ENCODE data around the gene HACL1.

Gene HACL1

DNA sequence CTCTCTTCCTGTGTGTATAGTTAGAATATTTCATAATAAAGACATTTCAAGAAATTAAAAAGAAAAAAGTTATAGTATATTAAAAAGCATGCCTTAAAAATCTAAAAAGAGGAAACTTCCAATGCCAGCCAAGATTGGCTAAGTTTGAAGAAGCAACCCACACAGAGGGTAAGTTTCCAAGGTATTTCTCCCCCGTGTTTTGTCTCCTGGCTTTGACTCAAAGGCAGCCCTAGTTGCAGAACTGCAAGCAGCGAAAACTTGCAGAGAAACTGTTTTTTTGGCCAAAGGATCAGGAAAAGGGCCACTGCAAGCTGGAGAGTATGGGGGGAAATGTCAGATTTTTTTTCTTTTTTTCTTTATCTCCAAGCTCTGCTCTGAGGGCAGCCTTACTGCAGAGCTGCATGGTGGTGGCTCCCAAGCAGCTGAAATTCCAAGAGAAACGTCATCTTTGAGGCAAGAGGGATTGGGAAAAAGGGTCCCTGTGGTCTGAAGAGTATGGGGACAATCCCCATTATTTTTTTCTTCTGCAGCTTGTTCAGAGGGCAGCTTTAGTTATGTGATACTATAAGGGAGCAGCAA, 23.0 kb downstream of the HACL1 start:
- H3K9me3 ChIP-seq (ENCODE audit: control insufficient read depth, insufficient read depth, low read length): no peaks in the 10 kb centered on the region
- H3K36me3 ChIP-seq (ENCODE audit: insufficient read depth, low read length): peaks cover 5% of the 10 kb centered on the region; the same call in 1 of the 2 replicates
- no peaks in the 10 kb centered on the region for H3K4me1 ChIP-seq (ENCODE audit: insufficient read depth, low read length)
- H3K9ac ChIP-seq (ENCODE audit: low read depth, low read length): no peak overlapping the region

DNA sequence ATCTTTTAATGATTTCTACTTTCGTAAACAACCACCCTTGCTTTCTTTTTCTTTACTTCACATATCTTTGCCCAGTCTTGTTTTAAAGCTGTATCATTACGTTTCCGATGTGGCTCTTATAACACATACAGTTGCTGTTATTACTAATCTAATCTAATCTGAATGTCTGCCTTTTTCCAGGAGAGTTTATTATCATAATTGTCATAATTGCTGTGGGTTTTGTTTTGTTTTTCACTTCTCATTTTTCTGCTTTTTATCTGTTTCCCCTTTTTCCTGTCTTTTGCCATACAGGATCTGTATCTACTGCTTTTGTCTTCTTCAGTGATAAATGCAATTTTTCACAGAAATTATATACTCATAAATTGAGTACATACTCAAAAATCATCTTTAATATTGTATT, 24.9 kb downstream of the HACL1 start:
- Histone ChIP-seq H3K36me3 (ENCODE audit: insufficient read depth, low read length) (peaks cover 5% of the 10 kb centered on the region; the same call in 1 of the 2 replicates), H3K4me1 (ENCODE audit: insufficient read depth, low read length) (no peaks in the 10 kb centered on the region), H3K9me3 (ENCODE audit: control insufficient read depth, insufficient read depth, low read length) (no peaks in the 10 kb centered on the region), H3K9ac (ENCODE audit: low read depth, low read length) (no peak overlapping the region)

DNA sequence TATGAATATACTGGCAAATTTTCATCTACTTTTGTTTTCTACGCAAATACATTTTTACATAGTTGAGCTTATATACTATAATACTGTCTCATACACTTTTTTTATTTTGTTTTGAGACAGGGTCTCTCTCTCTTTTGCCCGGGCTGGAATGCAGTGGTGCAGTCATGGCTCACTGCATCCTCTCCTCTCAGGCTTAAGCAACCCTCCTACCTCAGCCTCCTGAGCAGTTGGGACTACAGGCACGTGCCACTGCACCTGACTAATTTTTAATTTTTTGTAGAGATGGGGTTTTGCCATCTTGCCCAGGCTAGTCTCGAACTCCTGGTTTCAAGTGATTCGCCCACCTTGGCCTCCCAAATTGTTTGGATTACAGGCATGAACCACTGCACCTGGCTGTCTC, 25.9 kb downstream of the HACL1 start:
- H3K36me3 ChIP-seq (ENCODE audit: insufficient read depth, low read length): peaks cover 5% of the 10 kb centered on the region; the same call in 1 of the 2 replicates
- no peak overlapping the region for H3K9ac ChIP-seq (ENCODE audit: low read depth, low read length)

DNA sequence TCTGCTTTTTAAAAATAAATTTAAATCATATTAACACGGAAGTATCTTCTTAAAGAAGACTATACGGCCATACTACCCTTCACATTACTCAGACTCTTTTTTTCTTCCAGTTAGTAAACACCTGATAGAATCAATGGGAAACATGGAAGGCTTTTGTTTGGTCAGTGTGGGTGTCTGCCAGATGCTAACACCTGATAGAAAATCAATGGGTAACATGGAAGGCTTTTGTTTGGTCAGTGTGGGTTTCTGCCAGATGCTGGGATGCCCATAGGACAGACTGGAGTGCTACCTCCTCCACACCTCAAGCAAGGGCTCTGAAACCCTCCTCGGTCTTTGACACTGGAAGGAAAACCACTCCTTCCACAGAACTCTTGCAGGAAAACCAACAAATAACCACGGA, 29.2 kb downstream of the HACL1 start:
- Histone ChIP-seq H3K9ac (ENCODE audit: low read depth, low read length) (no peak overlapping the region), H3K36me3 (ENCODE audit: insufficient read depth, low read length) (peaks cover 8% of the 10 kb centered on the region), H3K4me1 (ENCODE audit: insufficient read depth, low read length) (no peaks in the 10 kb centered on the region), H3K9me3 (ENCODE audit: control insufficient read depth, insufficient read depth, low read length) (no peaks in the 10 kb centered on the region)

More for the DNA sequence above, 25.9 kb downstream of the HACL1 start:
- Histone ChIP-seq H3K9me3 (ENCODE audit: control insufficient read depth, insufficient read depth, low read length) (no peaks in the 10 kb centered on the region), H3K4me1 (ENCODE audit: insufficient read depth, low read length) (no peaks in the 10 kb centered on the region)

DNA sequence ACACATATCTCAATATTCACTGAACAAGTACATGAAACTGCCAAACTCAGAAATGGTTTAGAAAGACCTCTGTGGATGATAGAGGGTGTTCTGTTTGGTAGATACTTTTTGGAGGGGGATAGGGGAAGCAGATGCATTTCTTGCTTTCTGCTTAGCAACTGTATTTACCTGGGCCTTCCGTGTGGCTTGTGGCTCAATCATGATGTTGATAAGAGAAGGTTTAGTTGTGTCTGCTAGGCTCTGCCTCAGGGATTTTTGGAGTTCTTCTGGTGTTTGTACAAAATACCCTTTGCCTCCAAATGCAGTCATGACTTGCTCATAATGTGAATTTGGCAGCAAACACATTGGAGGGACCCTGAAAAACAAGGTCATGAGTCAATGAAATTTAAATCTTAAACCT, 38.2 kb downstream of the HACL1 start:
- H3K9ac ChIP-seq (ENCODE audit: low read depth, low read length): no peak overlapping the region
- peaks cover 7% of the 10 kb centered on the region for H3K36me3 ChIP-seq (ENCODE audit: insufficient read depth, low read length)
- H3K9me3 ChIP-seq (ENCODE audit: control insufficient read depth, insufficient read depth, low read length): no peaks in the 10 kb centered on the region
- H3K4me1 ChIP-seq (ENCODE audit: insufficient read depth, low read length): no peaks in the 10 kb centered on the region

DNA sequence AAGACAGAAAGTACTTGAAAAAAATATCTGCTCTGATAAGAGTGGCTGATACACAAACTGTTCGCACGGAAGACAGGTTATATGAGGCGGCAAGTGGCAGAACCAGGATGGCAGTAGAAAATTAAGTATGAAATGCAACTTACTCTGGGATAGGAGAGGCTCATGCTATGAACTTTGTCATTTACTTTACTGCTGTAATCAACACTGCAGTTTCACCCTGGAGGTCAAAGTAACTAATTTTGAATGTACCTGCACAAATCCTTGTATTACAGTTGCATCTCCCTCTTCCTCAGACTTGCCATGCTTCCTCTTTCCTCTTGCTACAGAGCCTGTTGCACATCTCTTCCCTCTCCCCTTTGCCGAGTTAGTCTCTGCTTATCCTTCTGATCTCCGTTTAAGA, 38.8 kb downstream of the HACL1 start:
- H3K36me3 ChIP-seq (ENCODE audit: insufficient read depth, low read length): peaks cover 3% of the 10 kb centered on the region; the same call in 1 of the 2 replicates
- no peaks in the 10 kb centered on the region for H3K4me1 ChIP-seq (ENCODE audit: insufficient read depth, low read length)

DNA sequence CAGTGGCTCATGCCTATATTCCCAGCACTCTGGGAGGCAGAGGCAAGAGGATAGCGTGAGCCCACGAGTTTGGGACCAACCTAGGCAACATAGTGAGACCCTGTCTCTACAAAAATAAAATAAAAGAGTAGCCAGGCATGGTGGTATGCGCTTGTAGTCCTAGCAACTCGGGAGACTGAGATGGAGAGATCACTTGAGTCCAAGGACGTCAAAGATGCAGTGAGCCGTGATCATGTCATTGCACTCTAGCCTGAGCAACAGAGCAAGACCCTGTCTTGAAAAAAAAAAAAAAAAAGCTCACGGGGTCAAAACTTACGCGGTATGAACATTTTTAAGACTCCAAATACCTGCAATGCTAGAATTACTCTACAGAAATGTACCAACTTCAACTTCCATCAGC, 42.8 kb downstream of the HACL1 start:
- no peaks in the 10 kb centered on the region for H3K9me3 ChIP-seq (ENCODE audit: control insufficient read depth, insufficient read depth, low read length)
- H3K36me3 ChIP-seq (ENCODE audit: insufficient read depth, low read length): no peaks in the 10 kb centered on the region; the same call in 1 of the 2 replicates
- H3K9ac ChIP-seq (ENCODE audit: low read depth, low read length): no peak overlapping the region
- H3K4me1 ChIP-seq (ENCODE audit: insufficient read depth, low read length): no peaks in the 10 kb centered on the region

More for the DNA sequence above, 38.8 kb downstream of the HACL1 start:
- Histone ChIP-seq H3K9me3 (ENCODE audit: control insufficient read depth, insufficient read depth, low read length) (no peaks in the 10 kb centered on the region), H3K9ac (ENCODE audit: low read depth, low read length) (no peak overlapping the region)

DNA sequence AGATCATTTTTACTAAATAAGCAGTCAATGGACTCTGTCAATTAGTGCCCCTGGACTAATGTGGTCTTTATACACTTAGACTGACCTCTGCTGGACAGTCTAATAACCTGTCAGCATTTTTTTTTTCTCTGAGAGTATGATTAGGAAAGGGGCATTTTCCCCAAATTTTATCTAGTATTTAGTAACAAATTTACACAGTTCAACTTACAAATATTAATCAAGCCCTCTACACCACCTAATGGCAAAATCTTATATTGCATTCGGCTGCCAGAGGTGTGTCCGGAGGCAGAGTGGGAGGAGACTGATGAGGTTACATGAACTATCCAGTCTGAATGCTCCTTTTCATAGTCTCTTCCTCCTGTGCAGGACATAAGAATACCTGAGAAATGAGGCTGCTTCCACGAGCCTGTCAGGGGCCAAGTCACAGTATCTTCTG, 43.8 kb downstream of the HACL1 start:
- Histone ChIP-seq H3K9me3 (ENCODE audit: control insufficient read depth, insufficient read depth, low read length) (no peaks in the 10 kb centered on the region), H3K4me1 (ENCODE audit: insufficient read depth, low read length) (no peaks in the 10 kb centered on the region), H3K36me3 (ENCODE audit: insufficient read depth, low read length) (no peaks in the 10 kb centered on the region; the same call in 1 of the 2 replicates), H3K9ac (ENCODE audit: low read depth, low read length) (no peak overlapping the region)

DNA sequence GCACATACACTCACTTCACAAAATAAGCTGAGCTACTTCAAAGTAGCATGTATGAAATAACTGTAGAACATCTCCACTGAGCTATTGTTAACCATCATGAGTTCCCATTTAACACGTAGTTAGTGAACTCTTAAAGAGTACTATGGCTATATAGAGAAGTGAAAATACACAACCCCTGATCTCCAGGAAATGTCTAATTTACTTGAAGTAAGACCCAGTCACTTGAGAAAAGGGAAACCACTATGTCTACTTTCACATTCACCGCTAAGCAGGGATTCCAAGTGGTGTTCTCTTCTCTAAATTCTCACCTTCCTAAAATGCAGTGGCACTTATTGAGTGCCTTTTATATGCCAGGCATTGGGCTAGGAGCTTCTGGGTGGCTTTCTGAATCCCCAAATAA, 44.9 kb downstream of the HACL1 start:
- no peaks in the 10 kb centered on the region for H3K9me3 ChIP-seq (ENCODE audit: control insufficient read depth, insufficient read depth, low read length)
- H3K36me3 ChIP-seq (ENCODE audit: insufficient read depth, low read length): no peaks in the 10 kb centered on the region; the same call in 1 of the 2 replicates
- H3K4me1 ChIP-seq (ENCODE audit: insufficient read depth, low read length): no peaks in the 10 kb centered on the region
- no peak overlapping the region for H3K9ac ChIP-seq (ENCODE audit: low read depth, low read length)

DNA sequence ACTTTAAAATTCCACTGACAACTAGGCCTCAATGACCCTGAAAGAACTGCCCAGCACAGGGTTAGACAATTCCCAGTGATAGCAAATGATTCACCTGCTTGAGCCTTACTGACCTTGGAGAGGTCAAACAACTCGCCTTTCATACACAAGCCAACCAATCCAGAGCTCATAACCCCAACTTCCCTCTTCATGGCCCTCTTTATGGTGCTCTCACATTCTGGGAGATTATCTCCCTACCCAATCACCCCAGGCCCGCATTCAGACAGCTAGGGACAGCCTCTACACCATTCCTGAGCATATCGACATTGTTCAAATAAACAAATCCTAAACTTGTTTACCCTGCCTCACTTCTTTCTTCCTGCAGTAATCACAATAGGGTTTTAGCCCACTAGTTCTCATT, 47.6 kb downstream of the HACL1 start:
- Histone ChIP-seq H3K4me1 (ENCODE audit: insufficient read depth, low read length) (no peaks in the 10 kb centered on the region), H3K36me3 (ENCODE audit: insufficient read depth, low read length) (no peaks in the 10 kb centered on the region; the same call in 1 of the 2 replicates)

DNA sequence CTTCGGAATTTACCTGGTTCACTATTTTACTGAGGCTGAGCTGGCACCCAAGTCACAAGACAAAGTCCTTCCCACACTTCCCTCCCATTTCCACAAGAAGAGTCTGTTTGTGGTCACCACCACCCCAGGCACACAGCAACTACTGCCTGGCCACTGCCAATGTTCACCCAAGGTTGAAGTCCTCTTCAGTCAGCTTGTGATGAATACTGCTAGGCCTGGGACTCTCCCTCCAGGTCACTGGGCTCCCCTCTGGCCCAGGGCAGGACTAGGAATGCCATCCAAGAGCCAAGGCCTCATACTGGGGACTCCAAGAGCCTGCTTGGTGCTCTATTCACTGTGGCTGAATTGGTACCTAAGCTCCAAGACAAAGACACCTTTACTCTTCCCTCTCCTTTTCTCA, 49.5 kb downstream of the HACL1 start:
- Histone ChIP-seq H3K4me1 (ENCODE audit: insufficient read depth, low read length) (no peaks in the 10 kb centered on the region), H3K9ac (ENCODE audit: low read depth, low read length) (no peak overlapping the region), H3K9me3 (ENCODE audit: control insufficient read depth, insufficient read depth, low read length) (no peaks in the 10 kb centered on the region), H3K36me3 (ENCODE audit: insufficient read depth, low read length) (no peaks in the 10 kb centered on the region; the same call in 1 of the 2 replicates)

More for the DNA sequence above, 47.6 kb downstream of the HACL1 start:
- Histone ChIP-seq H3K9ac (ENCODE audit: low read depth, low read length) (no peak overlapping the region), H3K9me3 (ENCODE audit: control insufficient read depth, insufficient read depth, low read length) (no peaks in the 10 kb centered on the region)

DNA sequence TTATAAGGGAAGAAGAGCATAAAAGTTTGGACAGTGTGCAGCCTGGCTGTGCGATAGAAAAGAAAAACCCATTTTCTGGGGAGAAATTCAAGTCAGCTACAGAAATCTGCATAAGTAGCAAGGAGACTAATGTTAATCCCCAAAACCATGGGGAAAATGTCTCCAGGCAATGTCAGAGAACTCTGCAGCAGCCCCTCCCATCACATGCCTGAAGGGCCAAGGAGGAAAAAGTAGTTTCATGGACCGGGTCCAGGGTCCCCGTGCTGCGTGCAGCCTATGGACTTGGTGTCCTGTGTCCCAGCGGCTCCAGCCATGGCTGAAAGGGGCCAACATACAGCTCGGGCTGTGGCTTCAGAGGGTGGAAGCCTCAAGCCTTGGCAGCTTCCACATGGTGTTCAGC, 51.5 kb downstream of the HACL1 start:
- Histone ChIP-seq H3K9ac (ENCODE audit: low read depth, low read length) (no peak overlapping the region), H3K9me3 (ENCODE audit: control insufficient read depth, insufficient read depth, low read length) (no peaks in the 10 kb centered on the region), H3K36me3 (ENCODE audit: insufficient read depth, low read length) (no peaks in the 10 kb centered on the region), H3K4me1 (ENCODE audit: insufficient read depth, low read length) (no peaks in the 10 kb centered on the region)

DNA sequence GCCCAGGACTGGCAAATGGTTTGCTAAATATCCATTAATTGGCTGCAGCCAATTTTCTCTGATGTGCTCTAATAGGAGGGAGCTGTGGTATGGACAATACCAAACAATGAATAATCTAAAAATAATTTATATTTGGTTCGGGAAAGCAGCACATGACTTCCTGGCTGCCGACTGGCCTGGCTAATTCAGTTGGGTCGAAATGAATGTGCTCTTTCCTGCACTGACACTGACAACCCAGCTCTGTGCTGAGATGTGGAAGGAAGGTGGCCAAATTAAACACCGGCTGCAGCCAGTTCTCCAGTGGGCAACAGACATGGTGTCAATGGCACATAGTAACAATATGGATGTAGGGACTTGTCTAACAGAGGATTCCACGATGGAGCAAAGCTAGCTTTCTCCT, 58.8 kb downstream of the HACL1 start:
- Histone ChIP-seq H3K9me3 (ENCODE audit: control insufficient read depth, insufficient read depth, low read length) (no peaks in the 10 kb centered on the region), H3K9ac (ENCODE audit: low read depth, low read length) (no peak overlapping the region), H3K36me3 (ENCODE audit: insufficient read depth, low read length) (no peaks in the 10 kb centered on the region), H3K4me1 (ENCODE audit: insufficient read depth, low read length) (no peaks in the 10 kb centered on the region)

DNA sequence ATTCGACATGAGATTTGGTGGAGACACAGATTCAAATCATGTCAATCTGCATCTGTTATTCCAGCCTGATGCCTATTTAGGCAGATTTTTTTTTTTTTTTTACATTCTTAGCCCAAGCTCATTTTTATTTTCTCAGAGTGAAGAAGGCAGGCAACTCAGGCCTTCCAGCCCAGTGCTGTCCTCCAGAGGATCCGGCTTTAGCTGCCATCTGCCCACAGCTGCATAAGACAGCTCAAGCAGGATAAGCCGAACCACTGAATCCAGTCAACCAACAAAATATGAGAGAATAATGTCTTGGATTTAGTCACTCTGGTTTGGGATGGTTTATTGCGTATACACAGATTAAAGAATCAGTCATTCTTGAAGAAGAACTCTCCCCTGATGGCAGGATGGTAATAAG, 60.0 kb downstream of the HACL1 start:
- no peak overlapping the region for H3K9ac ChIP-seq (ENCODE audit: low read depth, low read length)
- H3K36me3 ChIP-seq (ENCODE audit: insufficient read depth, low read length): no peaks in the 10 kb centered on the region
- H3K9me3 ChIP-seq (ENCODE audit: control insufficient read depth, insufficient read depth, low read length): no peaks in the 10 kb centered on the region
- no peaks in the 10 kb centered on the region for H3K4me1 ChIP-seq (ENCODE audit: insufficient read depth, low read length)

DNA sequence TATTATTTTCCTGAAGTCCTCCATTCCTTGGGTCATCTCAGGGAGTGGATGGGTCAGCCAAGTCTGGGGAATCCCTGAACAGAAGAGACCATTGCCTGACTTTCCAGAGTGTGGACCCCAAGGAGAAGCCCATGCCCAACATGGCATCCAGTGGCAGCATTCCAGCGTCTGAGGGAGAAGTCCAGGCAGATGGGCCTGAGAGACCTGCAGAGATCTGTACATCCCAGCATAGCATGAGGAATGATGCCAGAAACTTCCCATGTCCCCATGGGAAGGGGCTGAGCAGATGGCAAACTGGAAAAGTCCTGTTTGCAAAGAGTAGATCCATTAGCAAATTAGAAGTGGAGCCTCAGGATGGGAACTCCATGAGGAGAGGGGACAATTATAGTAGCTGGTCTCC, 62.3 kb downstream of the HACL1 start:
- no peaks in the 10 kb centered on the region for H3K4me1 ChIP-seq (ENCODE audit: insufficient read depth, low read length)
- H3K36me3 ChIP-seq (ENCODE audit: insufficient read depth, low read length): no peaks in the 10 kb centered on the region
- H3K9me3 ChIP-seq (ENCODE audit: control insufficient read depth, insufficient read depth, low read length): no peaks in the 10 kb centered on the region
- H3K9ac ChIP-seq (ENCODE audit: low read depth, low read length): no peak overlapping the region
